ENCODE data around the gene ANGPTL4.

- TF ChIP-seq CTCF (IDR thresholded peaks at IDR 0.05 in 8 of 11, conservative IDR thresholded peaks at IDR 0.05 in 3 of 11) (no peak), POLR2A (IDR thresholded peaks at IDR 0.05) (no peak)
Observed at GRCh38 chr19:8391198-8392016, 27.5 kb downstream of the ANGPTL4 start.
